B cell (primary cell): ENCODE data around the gene HPD.

Experiments
- CTCF ChIP-seq: fragments of 200-600 bp; IDR thresholded peaks from one replicate; pipeline ENCODE4 v1.8.0; 2022; ENCODE audit warnings: antibody characterized with exemption, mild to moderate bottlenecking
- EZH2 ChIP-seq: IDR thresholded peaks from 2 replicates; pipeline ENCODE4 v1.6.1; 2012; ENCODE audit warnings: borderline replicate concordance, low read depth, mild to moderate bottlenecking, moderate library complexity, low read length; ENCODE audit not compliant: insufficient read depth, poor library complexity, severe bottlenecking

- TF ChIP-seq CTCF (no peak), EZH2 (no peak)
These were observed 7.7 kb upstream of the HPD start for GRCh38 chr12:121866331-121866730.
